ENCODE results near the gene GATAD2A. TPM values are rescaled to one million over a fixed set of nuclear protein-coding genes. Genes with fewer than 3 reads are reported as not detected.

The GATAD2A gene
- total RNA-seq, 1 experiment from 2014 or later: 126 TPM

DNA sequence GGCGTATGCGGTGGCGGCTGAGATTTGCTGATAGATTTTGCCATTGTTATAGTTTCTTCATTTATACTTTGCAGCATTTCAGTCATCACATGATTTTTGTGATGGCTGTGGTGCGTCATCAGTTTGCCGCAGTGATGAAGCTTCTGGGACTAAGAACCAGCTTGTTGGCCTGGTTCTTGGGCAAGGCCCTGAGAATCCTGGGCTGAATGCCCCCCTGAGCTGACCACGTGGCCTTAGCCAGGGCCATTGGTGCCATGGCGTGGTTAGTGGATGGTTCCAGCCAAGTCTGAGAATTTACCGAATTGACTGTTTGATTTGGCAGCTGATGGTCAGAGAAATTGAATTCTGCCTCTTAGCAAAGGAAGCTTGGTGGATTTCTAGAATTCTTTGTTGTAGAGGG is 17.8 kb downstream of the GATAD2A start:
- DNase-seq: no peak
- TF ChIP-seq, protein P1, sequence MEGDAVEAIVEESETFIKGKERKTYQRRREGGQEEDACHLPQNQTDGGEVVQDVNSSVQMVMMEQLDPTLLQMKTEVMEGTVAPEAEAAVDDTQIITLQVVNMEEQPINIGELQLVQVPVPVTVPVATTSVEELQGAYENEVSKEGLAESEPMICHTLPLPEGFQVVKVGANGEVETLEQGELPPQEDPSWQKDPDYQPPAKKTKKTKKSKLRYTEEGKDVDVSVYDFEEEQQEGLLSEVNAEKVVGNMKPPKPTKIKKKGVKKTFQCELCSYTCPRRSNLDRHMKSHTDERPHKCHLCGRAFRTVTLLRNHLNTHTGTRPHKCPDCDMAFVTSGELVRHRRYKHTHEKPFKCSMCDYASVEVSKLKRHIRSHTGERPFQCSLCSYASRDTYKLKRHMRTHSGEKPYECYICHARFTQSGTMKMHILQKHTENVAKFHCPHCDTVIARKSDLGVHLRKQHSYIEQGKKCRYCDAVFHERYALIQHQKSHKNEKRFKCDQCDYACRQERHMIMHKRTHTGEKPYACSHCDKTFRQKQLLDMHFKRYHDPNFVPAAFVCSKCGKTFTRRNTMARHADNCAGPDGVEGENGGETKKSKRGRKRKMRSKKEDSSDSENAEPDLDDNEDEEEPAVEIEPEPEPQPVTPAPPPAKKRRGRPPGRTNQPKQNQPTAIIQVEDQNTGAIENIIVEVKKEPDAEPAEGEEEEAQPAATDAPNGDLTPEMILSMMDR (IDR thresholded peaks at IDR 0.05; ENCODE audit: insufficient read depth in 1 of 2, low read depth in 1 of 2, low read length in 1 of 2, severe bottlenecking in 1 of 2, unreplicated experiment in 1 of 2): no peak
- H3K27me3 Mint-ChIP-seq (ENCODE audit: insufficient read depth, unreplicated experiment): no peaks in the 10 kb centered on the region
- Histone ChIP-seq H3K36me3 (ENCODE audit: control insufficient read depth, insufficient read depth, low read length) (no peaks in the 10 kb centered on the region), H3K9me3 (no peaks in the 10 kb centered on the region), H3K4me1 (no peaks in the 10 kb centered on the region), H3K4me3 (ENCODE audit: low read depth, low read length) (no peak overlapping the region), H3K27me3 (replicated peaks; ENCODE audit: control insufficient read depth, insufficient read depth, low read length) (no peaks in the 10 kb centered on the region)
- no peak overlapping the region for H3K27ac Mint-ChIP-seq (ENCODE audit: unreplicated experiment)
- BruUV-seq (replicated peaks): no TSS peak
- no peak overlapping the region for H3K4me3 Mint-ChIP-seq (ENCODE audit: unreplicated experiment)
- ChIA-PET POLR2A (no interaction called here), CTCF (no interaction called here)
- H3K36me3 Mint-ChIP-seq (ENCODE audit: insufficient read depth, unreplicated experiment): peaks cover 21% of the 10 kb centered on the region
- no peaks in the 10 kb centered on the region for H3K9me3 Mint-ChIP-seq (ENCODE audit: unreplicated experiment)
- no peaks in the 10 kb centered on the region for H3K4me1 Mint-ChIP-seq (ENCODE audit: low read depth, unreplicated experiment)
- intact Hi-C loops (cut with micrococcal nuclease; ENCODE audit: unreplicated experiment): no loop called here

DNA sequence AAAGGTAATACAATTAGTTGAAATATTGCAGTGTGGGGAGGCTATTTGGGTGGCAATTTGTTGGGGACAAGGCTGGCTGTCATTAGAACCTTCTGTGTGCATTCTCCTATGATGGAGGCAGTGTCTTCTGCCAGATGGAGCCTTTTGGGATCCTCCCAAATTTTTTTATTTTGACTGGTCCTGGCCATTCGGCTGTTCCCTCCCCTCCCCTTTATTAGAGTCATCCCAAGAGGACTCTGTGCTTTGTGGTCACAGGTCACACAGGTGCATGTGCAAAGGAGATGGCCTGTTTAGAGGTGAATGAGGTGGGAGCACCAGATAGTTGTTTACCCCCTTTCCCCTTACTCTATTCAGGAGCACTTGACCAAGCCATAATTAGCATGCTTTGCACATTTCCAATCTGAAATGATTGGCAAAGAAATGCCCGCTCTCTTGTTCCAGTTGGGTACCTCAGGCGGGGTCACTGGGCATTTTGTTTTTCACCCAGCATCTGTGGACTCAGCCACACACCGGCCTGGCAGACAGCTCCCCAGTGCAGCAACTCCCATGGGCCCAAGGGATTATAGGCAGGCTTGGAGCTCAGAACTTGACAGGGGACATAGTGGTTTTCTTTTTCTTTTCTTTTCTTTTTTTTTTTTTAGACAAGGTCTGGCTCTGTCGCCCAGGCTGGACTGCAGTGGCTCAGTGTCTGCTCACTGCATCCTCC is 19.8 kb downstream of the GATAD2A start:
- ChIA-PET POLR2A (no interaction called here), CTCF (interaction anchor here (0.6 kb wide), 1 partner anchor 40 kb away, joined by 4 read pairs; no protein-coding TSS in a partner anchor)
- Histone ChIP-seq H3K9me3 (no peaks in the 10 kb centered on the region), H3K4me3 (ENCODE audit: low read depth, low read length) (no peak overlapping the region), H3K36me3 (ENCODE audit: control insufficient read depth, insufficient read depth, low read length) (no peaks in the 10 kb centered on the region), H3K4me1 (no peaks in the 10 kb centered on the region), H3K27me3 (replicated peaks; ENCODE audit: control insufficient read depth, insufficient read depth, low read length) (no peaks in the 10 kb centered on the region)
- TF ChIP-seq, protein P1 (IDR thresholded peaks at IDR 0.05; ENCODE audit: insufficient read depth in 1 of 2, low read depth in 1 of 2, low read length in 1 of 2, severe bottlenecking in 1 of 2, unreplicated experiment in 1 of 2): no peak
- Mint-ChIP-seq H3K36me3 (ENCODE audit: insufficient read depth, unreplicated experiment) (peaks cover 30% of the 10 kb centered on the region), H3K27ac (ENCODE audit: unreplicated experiment) (no peak overlapping the region), H3K27me3 (ENCODE audit: insufficient read depth, unreplicated experiment) (no peaks in the 10 kb centered on the region), H3K4me1 (ENCODE audit: low read depth, unreplicated experiment) (no peaks in the 10 kb centered on the region), H3K4me3 (ENCODE audit: unreplicated experiment) (no peak overlapping the region), H3K9me3 (ENCODE audit: unreplicated experiment) (no peaks in the 10 kb centered on the region)
- no TSS peak for BruUV-seq (replicated peaks)
- intact Hi-C loops (cut with micrococcal nuclease; ENCODE audit: unreplicated experiment): no loop called here
- DNase-seq: no peak

DNA sequence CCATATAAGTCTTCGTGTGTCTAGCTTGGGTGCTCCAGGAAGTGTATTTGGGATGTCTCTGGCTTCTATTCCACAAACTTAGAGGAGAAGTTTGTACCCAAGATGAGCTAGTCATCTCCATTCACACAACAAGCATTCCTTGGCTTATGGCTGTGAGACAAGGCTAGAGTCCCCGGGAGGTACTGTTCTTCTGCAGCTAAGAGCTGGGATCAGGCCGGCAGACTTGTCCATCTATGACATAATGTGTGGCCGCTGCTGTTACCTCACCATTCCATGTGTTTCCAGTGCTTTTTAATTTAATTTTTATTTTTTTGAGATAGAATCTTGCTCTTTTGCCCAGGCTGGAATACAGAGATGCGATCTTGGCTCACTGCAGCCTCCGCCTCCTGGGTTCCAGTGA is 20.7 kb downstream of the GATAD2A start:
- Histone ChIP-seq H3K4me1 (no peaks in the 10 kb centered on the region), H3K36me3 (ENCODE audit: control insufficient read depth, insufficient read depth, low read length) (no peaks in the 10 kb centered on the region), H3K9me3 (no peaks in the 10 kb centered on the region), H3K27me3 (replicated peaks; ENCODE audit: control insufficient read depth, insufficient read depth, low read length) (no peaks in the 10 kb centered on the region), H3K4me3 (ENCODE audit: low read depth, low read length) (no peak overlapping the region)
- TF ChIP-seq, protein P1 (IDR thresholded peaks at IDR 0.05; ENCODE audit: insufficient read depth in 1 of 2, low read depth in 1 of 2, low read length in 1 of 2, severe bottlenecking in 1 of 2, unreplicated experiment in 1 of 2): no peak
- H3K9me3 Mint-ChIP-seq (ENCODE audit: unreplicated experiment): no peaks in the 10 kb centered on the region
- no TSS peak for BruUV-seq (replicated peaks)
- POLR2A ChIA-PET: no interaction called here
- CTCF ChIA-PET: no interaction called here
- DNase-seq: no peak
- intact Hi-C loops (cut with micrococcal nuclease; ENCODE audit: unreplicated experiment): no loop called here
- no peaks in the 10 kb centered on the region for H3K4me1 Mint-ChIP-seq (ENCODE audit: low read depth, unreplicated experiment)
- peaks cover 29% of the 10 kb centered on the region for H3K36me3 Mint-ChIP-seq (ENCODE audit: insufficient read depth, unreplicated experiment)
- no peak overlapping the region for H3K4me3 Mint-ChIP-seq (ENCODE audit: unreplicated experiment)
- no peak overlapping the region for H3K27ac Mint-ChIP-seq (ENCODE audit: unreplicated experiment)
- no peaks in the 10 kb centered on the region for H3K27me3 Mint-ChIP-seq (ENCODE audit: insufficient read depth, unreplicated experiment)
